Measurements from ENCODE around the gene ARL16. TPM values are rescaled to one million over a fixed set of nuclear protein-coding genes. Genes with fewer than 3 reads are reported as not detected.

The ARL16 gene
- polyA plus RNA-seq, 3 donors: 26.8 to 44.4 (median 41.1) TPM

- H3K27ac ChIP-seq (ENCODE audit: low read depth, low read length): no peak overlapping the region
- 80 to 87% (median 86%) methylated on average over 22 to 25 of the region's 25 CpGs for WGBS, 3 donors
Measured at GRCh38 chr17:81700353-81701287, 17.0 kb upstream of the ARL16 start.

- H3K27ac ChIP-seq (ENCODE audit: low read depth, low read length): no peak overlapping the region
- WGBS, 3 donors: 81 to 89% (median 89%) methylated on average over 25 of the region's 25 CpGs
Measured at GRCh38 chr17:81697261-81698044, 13.9 kb upstream of the ARL16 start.

GRCh38 chr17:81696218-81696941, 12.8 kb upstream of the ARL16 start:
- 93 to 97% (median 96%) methylated on average over 36 to 40 of the region's 40 CpGs for WGBS, 3 donors
- no peak overlapping the region for H3K27ac ChIP-seq (ENCODE audit: low read depth, low read length)

- WGBS, 3 donors: 91 to 94% (median 91%) methylated on average over 22 of the region's 22 CpGs
- no peak overlapping the region for H3K27ac ChIP-seq (ENCODE audit: low read depth, low read length)
Measured at GRCh38 chr17:81695801-81696200, 12.2 kb upstream of the ARL16 start.

- 81 to 87% (median 87%) methylated on average over 6 of the region's 6 CpGs for WGBS, 3 donors
- H3K27ac ChIP-seq (ENCODE audit: low read depth, low read length): no peak overlapping the region
Measured at GRCh38 chr17:81695211-81695610, 11.6 kb upstream of the ARL16 start.

DNA sequence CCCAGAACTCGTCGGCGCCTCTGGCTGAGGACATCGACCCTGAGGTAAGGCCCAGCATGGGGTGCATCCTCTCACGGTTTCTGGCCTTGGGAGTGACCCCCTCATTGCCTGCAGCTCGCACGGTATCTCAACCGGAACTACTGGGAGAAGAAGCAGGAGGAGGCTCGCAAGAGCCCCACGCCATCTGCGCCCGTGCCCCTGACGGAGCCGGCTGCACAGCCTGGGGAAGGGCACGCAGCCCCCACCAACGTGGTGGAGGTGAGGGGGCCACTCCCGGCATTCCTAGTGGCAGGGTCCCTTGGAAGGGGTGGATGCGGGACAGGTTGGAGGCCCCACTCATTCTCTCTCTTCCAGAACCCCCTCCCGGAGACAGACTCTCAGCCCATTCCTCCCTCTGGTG, 11.2 kb upstream of the ARL16 start:
- WGBS, 3 donors: 94 to 96% (median 94%) methylated on average over 18 to 19 of the region's 19 CpGs
- no peak overlapping the region for H3K27ac ChIP-seq (ENCODE audit: low read depth, low read length)

GRCh38 chr17:81693509-81694210, 10.1 kb upstream of the ARL16 start:
- H3K27ac ChIP-seq (ENCODE audit: low read depth, low read length): no peak overlapping the region
- 89 to 91% (median 90%) methylated on average over 20 to 35 of the region's 35 CpGs for WGBS, 3 donors

GRCh38 chr17:81691608-81692007, 8.0 kb upstream of the ARL16 start:
- whole genome bisulfite sequencing, 3 donors: 95 to 97% (median 97%) methylated on average over 20 of the region's 20 CpGs
- H3K27ac ChIP-seq (ENCODE audit: low read depth, low read length): no peak overlapping the region

GRCh38 chr17:81691196-81691595, 7.6 kb upstream of the ARL16 start:
- 91 to 94% (median 93%) methylated on average over 18 of the region's 18 CpGs for WGBS, 3 donors

DNA sequence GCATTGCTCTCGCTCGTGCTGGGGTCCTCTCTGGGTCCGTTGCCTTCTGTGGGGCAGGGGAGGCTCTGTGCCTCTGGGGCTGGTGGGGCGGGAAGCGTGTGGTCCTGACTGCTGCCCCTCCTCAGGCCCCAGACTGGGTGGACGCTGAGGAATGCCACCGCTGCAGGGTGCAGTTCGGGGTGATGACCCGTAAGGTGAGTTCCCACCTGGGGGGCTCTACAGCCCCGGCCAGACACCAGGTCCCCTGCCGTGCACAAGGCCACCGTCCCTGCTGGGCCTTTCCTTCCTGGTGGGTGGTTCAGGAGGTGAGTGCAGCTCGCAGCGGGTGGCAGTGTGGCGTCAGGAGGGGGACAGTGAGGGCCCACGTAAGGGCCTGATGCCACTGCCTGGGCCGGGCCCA, 7.0 kb upstream of the ARL16 start:
- 87 to 92% (median 88%) methylated on average over 13 to 17 of the region's 17 CpGs for WGBS, 3 donors
- no peak overlapping the region for H3K27ac ChIP-seq (ENCODE audit: low read depth, low read length)

More at GRCh38 chr17:81691196-81691595, 7.6 kb upstream of the ARL16 start:
- H3K27ac ChIP-seq (ENCODE audit: low read depth, low read length): no peak overlapping the region

DNA sequence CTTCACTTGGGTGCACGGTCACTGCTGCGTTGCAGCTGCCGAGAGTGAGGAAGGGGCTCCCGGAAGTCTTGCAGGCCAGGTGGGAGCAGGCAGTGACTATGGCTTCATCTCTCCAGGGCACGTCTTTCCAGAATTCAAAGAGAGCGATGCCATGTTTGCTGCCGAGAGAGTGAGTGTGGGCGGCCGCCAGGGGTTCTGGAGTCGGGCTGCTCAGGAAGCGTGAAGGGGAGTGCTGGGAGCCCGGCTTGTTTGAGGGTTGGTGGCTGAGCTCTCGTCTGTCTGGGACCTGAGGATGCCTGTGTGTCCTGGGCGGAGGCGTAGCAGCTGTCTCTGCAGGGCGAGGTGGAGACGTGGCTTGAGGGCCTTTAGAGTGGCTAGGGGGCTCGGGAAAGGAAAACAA, 6.5 kb upstream of the ARL16 start:
- 91 to 94% (median 93%) methylated on average over 17 to 18 of the region's 18 CpGs for WGBS, 3 donors
- no peak overlapping the region for H3K27ac ChIP-seq (ENCODE audit: low read depth, low read length)

GRCh38 chr17:81688616-81689015, 5.0 kb upstream of the ARL16 start:
- 86 to 90% (median 88%) methylated on average over 14 of the region's 14 CpGs for WGBS, 3 donors
- no peak overlapping the region for H3K27ac ChIP-seq (ENCODE audit: low read depth, low read length)

- H3K27ac ChIP-seq (ENCODE audit: low read depth, low read length): no peak overlapping the region
- 93 to 97% (median 93%) methylated on average over 34 to 41 of the region's 41 CpGs for WGBS, 3 donors
Measured at GRCh38 chr17:81687770-81688541, 4.4 kb upstream of the ARL16 start.

- H3K27ac ChIP-seq (ENCODE audit: low read depth, low read length): no peak overlapping the region
- 91 to 93% (median 92%) methylated on average over 19 to 20 of the region's 20 CpGs for WGBS, 3 donors
Measured at GRCh38 chr17:81686614-81687013, 3.0 kb upstream of the ARL16 start.

DNA sequence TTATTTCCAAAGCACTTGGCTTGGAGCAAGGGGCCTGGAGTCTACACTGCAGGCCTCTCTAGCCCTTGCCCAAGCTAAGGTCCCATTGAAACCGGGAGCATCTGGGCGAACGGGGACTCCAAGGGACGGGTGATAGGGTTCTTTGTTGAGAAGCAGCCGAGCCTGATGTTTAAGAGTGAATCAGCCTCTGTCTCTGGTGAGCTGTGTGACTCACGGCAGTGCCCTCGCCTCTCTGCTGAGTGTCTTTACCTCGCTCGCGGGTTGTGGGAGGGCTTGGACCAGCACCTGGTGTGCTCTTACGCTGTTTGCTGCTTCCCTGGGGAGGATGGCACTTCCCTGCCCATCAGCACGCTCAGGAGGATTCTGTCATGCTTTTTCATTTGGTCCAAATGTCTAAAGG, 1.5 kb upstream of the ARL16 start:
- H3K27ac ChIP-seq (ENCODE audit: low read depth, low read length): no peak overlapping the region

GRCh38 chr17:81684442-81684911, 880 bp upstream of the ARL16 start:
- 1 to 4% (median 3%) methylated on average over 16 of the region's 16 CpGs for WGBS, 3 donors
- no peak overlapping the region for H3K27ac ChIP-seq (ENCODE audit: low read depth, low read length)

More for the DNA sequence above, 1.5 kb upstream of the ARL16 start:
- WGBS, 3 donors: 67 to 75% (median 73%) methylated on average over 12 of the region's 12 CpGs

DNA sequence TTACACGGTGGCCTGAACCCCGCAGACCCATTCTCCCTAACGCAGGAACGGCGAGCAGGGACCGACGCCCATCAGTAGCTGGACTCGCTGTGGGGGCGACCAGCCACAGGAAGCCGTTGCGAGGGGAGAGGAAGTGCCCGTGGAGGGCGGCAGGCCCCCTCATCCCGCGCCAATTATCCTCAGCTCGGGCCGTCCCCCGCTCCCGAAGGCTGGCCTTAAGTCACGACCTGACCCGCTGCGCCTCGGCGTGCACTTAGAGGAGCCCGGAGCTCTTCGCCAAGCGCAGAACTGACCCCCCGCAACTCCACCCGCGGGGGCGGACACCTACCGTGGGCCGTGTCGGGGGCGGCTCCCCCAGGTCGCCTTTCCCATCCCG, 401 bp downstream of the ARL16 start:
- 0 to 1% (median 0%) methylated on average over 29 to 37 of the region's 37 CpGs for WGBS, 3 donors
- no peak overlapping the region for H3K27ac ChIP-seq (ENCODE audit: low read depth, low read length)

Measured in adipose tissue (tissue), 3 donors.